HG02623 (cell line): ENCODE measurements around the gene TRERF1.
"Not testable (repeated sequence)": the region's sequence is repeated elsewhere in the genome, so short reads cannot be mapped to it uniquely, and the experiment has no call there.

Source experiments
- ATAC-seq: cut with Tn5 transposase; IDR thresholded peaks from one replicate; pipeline ENCODE4 v1.9.1; 2021; ENCODE audit warnings: moderate library complexity; ENCODE audit not compliant: unreplicated experiment

TRERF1 gene

GRCh38 chr6:42451333-42452170 lies at the start of gene TRERF1:
TRERF1 (minus strand) TSS chr6:42451926; CDS start chr6:42269590, 182,336 bp downstream.
- no peak for ATAC-seq

DNA sequence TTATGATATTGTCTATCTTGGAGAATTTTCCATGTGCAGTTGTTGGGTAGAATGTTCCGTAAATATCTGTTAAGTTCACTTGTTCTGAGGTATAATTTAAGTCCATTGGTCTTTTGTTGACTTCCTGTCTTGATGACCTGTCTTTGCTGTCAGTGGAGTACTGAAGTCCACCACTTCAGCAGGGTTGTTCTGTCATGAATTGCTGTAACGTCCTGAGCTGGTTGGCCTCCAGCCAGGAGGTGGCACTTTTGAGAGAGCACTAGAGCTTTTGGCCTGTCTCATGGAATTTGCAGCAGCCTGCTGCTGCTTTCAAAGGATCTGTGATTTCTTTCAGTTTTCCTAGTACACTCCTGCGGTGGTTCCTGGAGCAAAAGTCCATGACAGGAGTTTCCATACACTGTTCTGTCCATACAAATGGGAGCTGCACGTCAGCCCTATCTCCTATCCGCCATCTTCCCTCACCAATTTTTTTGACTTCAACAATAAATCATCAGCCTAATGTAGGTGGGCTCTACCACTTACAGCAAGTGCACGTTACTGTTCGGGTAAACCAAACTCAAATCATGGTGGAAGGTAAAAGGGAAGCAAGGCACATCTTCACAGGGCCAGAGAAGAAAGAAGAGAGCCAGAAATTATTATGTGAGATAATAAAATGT lies 46.9 kb upstream of the TRERF1 start:
- no peak for ATAC-seq

DNA sequence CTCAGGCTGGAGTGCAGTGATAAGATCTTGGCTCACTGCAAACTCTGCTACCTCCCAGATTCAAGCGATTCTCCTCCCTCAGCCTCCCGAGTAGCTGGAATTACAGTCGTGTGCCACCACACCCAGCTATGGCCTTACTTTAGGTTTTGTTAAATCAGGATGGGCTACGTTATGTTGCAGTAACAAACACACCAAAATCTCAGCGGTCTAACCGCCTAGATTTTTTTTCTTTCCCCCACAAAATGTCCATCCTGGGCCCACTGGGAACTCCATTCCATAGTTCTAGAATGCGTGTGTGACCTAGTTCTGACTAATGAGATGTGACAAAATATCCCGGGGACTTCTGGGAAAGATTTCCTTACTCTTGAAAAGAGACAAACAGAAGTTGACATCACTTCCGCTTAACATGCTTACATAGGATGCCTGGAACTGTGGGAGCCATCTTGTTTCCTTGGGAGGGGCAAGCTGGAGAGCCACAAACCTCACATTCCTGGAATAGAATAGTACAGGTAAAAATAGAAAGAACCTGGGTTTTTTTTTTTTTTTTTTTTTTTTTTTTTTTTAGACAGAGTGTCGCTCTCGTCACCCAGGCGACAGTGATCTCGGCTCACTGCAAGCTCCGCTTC lies 42.3 kb upstream of the TRERF1 start:
- no peak for ATAC-seq

DNA sequence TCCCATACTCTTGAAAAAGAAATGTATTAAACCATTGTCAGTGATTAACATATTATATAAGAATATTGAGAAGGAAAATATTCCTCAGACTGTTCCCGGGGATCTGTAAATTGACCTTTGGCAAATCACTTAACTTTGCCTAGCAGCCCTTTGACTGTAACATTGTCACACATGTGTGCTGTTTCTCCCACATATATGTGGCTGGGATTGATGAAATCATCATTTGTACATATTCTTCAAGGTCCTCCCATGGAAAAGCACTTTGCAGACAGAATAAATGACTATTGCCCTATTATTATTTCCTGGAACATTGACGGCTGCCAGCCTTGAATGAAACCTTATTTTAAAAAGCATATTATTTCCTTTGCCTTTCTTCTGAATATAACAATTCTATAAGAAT lies 36.4 kb upstream of the TRERF1 start:
- no peak for ATAC-seq

- ATAC-seq = no peak
Measured at GRCh38 chr6:42484261-42484660, 32.5 kb upstream of the TRERF1 start.

- no peak for ATAC-seq
Measured at GRCh38 chr6:42482174-42482573, 30.4 kb upstream of the TRERF1 start.

DNA sequence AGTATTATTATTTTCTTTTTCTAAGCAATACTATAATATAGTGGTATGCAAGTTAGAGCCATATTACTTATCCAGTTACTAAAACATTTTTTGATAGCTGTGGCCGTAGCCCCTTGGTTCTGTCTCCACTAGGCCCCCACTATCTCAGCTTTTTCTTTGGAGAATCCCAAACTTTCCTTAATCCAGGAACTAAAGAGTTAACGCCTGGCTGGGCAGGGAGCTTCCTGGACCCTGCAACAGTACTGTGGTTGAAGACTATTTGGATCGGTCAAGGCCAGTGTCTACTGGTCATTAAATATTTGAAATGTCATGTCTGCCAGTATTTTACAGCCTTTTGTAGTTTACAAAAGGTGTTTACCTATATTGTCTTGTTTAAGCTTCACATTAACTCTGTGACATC lies 20.0 kb upstream of the TRERF1 start:
- no peak for ATAC-seq

- ATAC-seq = no peak
Measured at GRCh38 chr6:42471142-42471541, 19.4 kb upstream of the TRERF1 start.

- no peak for ATAC-seq
Measured at GRCh38 chr6:42468273-42468672, 16.5 kb upstream of the TRERF1 start.

DNA sequence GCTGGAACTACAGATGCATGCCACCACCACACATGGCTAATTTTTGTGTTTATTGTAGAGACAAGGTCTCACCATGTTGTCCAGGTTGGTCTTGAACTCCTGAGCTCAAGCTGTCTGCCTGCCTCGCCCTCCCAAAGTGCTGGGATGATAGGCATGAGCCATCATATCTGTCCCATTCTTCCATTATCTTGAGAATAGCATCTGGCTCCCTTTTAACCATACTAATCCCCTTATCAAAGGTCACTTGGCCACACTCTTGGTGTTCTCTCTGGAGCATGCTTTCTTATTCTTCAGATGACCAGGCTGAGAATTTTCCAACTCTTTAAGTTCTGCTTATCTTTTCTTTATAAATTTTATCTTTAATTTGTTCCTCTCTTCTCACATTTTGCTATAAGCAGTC lies 15.9 kb upstream of the TRERF1 start:
- no peak for ATAC-seq

DNA sequence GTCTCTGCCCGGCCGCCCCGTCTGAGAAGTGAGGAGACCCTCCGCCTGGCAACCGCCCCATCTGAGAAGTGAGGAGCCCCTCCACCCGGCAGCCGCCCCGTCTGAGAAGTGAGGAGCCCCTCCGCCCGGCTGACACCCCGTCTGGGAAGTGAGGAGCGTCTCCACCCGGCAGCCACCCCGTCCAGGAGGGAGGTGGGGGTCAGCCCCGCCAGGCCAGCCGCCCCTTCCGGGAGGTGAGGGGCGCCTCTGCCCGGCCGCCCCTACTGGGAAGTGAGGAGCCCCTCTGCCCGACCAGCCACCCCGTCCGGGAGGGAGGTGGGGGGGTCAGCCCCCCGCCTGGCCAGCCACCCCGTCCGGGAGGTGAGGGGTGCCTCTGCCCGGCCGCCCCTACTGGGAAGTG lies 14.7 kb upstream of the TRERF1 start:
- not testable (repeated sequence) for ATAC-seq

DNA sequence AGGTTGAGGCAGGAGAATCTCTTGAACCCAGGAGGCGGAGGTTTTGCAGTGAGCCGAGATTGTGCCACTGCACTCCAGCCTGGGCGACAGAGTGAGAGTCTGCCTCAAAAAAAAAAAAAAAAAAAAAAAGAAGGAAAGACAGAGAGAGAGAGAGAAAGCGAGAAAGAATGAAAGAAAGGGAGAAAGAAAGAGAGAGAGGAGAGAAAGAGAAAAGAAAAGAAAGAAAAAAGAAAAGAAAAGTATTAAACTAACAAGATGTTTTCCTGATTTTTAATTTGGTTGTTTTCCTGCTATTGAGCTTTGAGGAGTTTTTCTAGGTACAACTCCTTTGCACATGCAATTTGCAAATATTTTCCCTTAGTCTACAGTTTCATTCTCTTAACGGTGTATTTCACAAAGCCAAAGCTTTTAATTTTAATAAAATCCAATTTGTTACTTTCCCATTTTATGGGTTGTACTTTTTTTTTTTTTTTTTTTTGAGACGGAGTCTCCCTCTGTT lies 10.8 kb upstream of the TRERF1 start:
- ATAC-seq = no peak

DNA sequence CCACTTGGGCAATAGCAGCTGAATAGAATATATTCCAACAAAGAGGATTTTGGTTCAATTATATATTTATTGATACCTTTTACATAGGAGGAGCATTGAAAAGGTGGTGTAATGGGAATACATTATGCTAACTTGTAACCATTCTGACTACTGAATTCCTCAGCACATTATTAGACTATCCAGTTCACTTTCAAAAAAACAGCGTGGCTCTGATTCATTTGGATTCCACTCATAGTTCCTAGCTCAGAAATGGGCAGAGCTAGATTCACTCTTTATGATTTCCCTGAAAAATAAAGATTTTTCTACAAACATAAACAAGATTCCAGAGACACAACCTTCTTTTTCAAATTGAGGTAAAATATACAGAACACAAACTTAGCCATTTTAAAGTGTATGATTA lies 9.2 kb upstream of the TRERF1 start:
- ATAC-seq = no peak

DNA sequence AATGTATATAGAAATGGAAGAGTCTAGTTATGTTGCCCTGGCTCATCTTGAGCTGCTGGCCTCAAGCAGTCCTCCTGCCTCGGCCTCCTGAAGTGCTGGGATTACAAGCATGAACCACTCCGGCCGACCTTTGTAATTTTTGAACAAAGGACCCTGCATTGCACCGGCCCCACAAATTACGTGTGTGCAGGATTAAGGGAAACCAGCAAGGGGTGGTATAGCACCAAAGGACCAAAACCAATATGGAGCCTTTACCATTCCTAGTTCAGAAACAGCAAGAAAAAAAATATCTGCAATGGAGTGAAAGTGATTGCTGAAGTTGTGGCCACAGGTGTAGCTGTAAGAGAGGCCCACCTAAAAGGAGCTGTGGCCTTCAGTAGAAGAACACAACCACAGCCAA lies 8.2 kb upstream of the TRERF1 start:
- no peak for ATAC-seq

GRCh38 chr6:42454428-42454791 lies 2.7 kb upstream of the TRERF1 start:
- no peak for ATAC-seq

GRCh38 chr6:42453654-42454427 lies 2.1 kb upstream of the TRERF1 start:
- no peak for ATAC-seq

- ATAC-seq = peak; percentile 66
Measured at GRCh38 chr6:42453031-42453653, 1.4 kb upstream of the TRERF1 start.

DNA sequence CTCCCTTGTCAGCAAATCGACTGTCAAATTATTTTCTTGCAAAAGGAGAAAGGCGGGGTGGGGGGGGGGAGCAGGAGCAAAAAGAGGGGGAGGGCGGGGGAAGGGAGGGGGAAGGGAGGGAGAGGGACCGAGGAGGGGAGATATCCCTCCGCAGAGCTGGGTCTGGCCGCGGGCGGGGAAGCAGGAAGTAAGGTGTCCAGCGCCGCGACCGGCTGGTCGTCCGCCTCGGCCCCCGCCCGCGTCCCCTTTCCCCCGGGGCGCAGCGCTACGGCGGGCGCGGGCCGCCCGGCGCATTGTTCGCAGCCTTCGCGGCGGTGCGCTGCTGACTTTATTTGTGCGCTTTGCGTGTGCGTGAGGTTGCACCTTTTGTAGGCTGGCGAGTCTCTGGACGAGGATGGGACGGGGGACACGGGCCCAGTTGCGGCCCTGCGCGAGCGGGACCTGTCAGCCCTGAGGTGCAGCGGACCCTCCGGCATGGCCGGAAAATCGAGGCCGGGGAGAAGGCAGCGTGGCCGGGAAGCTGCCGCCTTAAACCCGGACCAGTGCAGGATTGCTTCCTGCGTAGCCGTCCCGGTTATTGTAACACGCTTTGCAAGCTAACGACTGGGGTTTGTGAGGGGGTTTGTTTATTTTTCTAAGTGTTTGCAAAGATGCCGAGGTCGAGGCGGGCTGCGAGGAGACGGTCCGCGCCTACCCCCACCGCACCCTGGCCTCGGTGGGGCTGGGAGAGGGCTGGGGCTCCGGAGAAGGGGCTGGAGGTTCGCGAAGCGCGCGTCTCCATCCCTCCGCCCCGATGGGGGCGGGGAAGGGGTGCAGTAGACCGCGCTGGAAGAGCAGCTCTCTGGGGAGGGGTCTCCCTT lies 675 bp upstream of the TRERF1 start:
- peak; percentile 19 for ATAC-seq

GRCh38 chr6:42450477-42451332 lies 1.0 kb downstream of the TRERF1 start:
- no peak for ATAC-seq
